NT2/D1 (cell line): Measurements from ENCODE around the gene TMEM131L.

Experiments
- DNase-seq: peaks from one replicate; pipeline ENCODE4 v3.0.0-alpha.2; 2011; ENCODE audit warnings: low read depth, low spot score
- H3K27me3 ChIP-seq: 2 replicates; pipeline ENCODE4 v1.6.0; 2011; ENCODE audit warnings: mild to moderate bottlenecking; ENCODE audit not compliant: insufficient read length, insufficient read depth
- H3K36me3 ChIP-seq: 2 replicates; pipeline ENCODE4 v1.6.1; 2011; ENCODE audit warnings: mild to moderate bottlenecking, low read length, mixed read lengths; ENCODE audit not compliant: insufficient read depth, insufficient read length
- H3K4me1 ChIP-seq: 2 replicates; pipeline ENCODE4 v1.5.1; 2011; ENCODE audit not compliant: insufficient read depth, insufficient read length
- H3K4me3 ChIP-seq: 2 replicates; pipeline ENCODE4 v1.5.1; 2011; ENCODE audit warnings: low read depth; ENCODE audit not compliant: insufficient read length
- H3K9ac ChIP-seq: 2 replicates; pipeline ENCODE4 v1.6.0; 2011; ENCODE audit warnings: low read depth; ENCODE audit not compliant: insufficient read length
- H3K9me3 ChIP-seq: 2 replicates; pipeline ENCODE4 v1.5.1; 2011; ENCODE audit warnings: mild to moderate bottlenecking, low read length; ENCODE audit not compliant: insufficient read depth
- SUZ12 ChIP-seq: IDR thresholded peaks from 2 replicates; pipeline ENCODE4 v1.6.1; 2011; ENCODE audit not compliant: insufficient read length, insufficient read depth; ENCODE audit errors: extremely low read depth
- YY1 ChIP-seq: IDR thresholded peaks from 2 replicates; pipeline ENCODE4 v1.6.1; 2011; ENCODE audit not compliant: insufficient read length, insufficient read depth
- ZNF274 ChIP-seq: IDR thresholded peaks from 2 replicates; pipeline ENCODE4 v1.6.1; 2011; ENCODE audit warnings: mild to moderate bottlenecking, low read depth, low read length

TMEM131L gene

DNA sequence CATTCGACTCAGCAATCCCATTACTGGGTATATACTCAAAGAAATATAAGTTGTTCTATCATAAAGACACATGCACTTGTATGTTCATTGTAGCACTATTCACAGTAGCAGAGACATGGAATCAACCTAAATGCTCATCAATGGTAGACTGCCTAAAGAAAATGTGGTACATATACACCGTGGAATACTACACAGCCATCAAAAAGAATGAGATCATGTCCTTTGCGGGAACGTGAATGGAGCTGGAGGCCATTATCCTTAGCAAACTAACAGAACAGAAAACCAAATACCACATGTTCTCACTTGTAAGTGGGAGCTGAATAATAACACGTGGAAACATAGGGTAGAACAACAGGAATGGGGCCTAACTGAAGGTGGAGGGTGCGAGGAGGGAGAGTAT, 44.9 kb downstream of the TMEM131L start:
- no peak for DNase-seq
- no peak overlapping the region for H3K9ac ChIP-seq
- peaks cover 3% of the 10 kb centered on the region for H3K36me3 ChIP-seq
- no peaks in the 10 kb centered on the region for H3K27me3 ChIP-seq
- no peak overlapping the region for H3K4me3 ChIP-seq
- H3K4me1 ChIP-seq: no peaks in the 10 kb centered on the region
- peaks cover 7% of the 10 kb centered on the region; the same call in 1 of the 2 replicates for H3K9me3 ChIP-seq
- no peak for TF ChIP-seq SUZ12
- no peak for TF ChIP-seq YY1
- no peak for TF ChIP-seq ZNF274

DNA sequence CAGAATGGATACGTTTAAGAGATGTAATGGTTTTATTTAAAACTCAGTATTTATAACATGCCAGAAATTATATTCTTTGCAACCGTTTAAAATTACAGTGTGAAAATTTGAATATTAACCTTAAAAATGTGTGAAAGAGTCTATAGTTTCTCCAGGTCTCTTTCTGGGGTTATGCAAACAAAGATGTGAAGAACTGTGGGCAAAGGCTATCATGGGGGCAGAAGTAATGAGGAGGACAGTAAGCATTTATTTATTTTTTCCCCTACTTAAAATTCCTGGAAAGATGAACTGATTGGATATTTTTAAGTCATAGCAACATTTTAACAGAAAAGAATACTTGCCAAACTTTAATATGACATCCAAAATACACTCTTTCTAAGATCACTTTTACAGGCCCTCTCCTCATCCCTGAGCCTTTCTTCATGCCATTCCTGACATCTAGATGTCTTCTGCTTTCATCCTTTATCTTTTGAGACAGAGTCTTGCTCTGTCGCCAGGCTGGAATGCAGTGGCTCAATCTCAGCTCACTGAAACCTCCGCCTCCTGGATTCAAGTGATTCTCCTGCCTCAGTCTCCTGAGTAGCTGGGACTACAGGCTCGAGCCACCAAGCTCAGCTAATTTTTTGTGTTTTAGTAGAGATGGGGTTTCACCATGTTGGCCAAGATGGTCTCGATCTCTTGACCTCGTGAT, 46.1 kb downstream of the TMEM131L start:
- Histone ChIP-seq H3K27me3 (no peaks in the 10 kb centered on the region), H3K9me3 (peaks cover 7% of the 10 kb centered on the region; the same call in 1 of the 2 replicates), H3K4me3 (no peak overlapping the region), H3K4me1 (no peaks in the 10 kb centered on the region), H3K9ac (no peak overlapping the region), H3K36me3 (peaks cover 3% of the 10 kb centered on the region)
- TF ChIP-seq YY1 (no peak), SUZ12 (no peak), ZNF274 (no peak)
- no peak for DNase-seq

DNA sequence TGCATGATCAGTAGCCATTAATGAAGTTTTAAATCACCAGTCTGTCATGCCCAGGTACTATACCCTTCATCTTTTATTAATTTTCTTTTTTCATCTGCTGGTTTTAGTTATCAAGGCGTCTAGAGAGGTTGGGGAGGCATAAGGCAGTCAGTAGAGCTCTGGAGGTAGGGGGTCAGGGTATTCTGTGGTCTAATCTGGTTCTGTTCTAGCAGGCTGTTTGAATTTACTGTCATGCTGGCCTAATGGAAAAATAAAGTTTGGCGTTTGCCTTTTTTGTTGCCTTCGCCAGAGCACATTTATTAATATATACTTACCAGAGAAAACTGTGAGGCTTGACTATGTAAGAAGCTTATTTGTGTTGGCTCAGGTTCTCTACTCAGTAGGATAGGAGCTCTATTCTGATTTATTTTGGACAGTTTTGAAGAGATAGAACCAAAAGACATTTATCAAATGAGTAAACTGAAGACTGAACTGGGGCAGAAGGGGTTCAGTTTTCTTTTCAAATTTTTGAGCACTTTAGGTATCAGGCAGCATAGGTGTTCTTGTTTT, 46.9 kb downstream of the TMEM131L start:
- Histone ChIP-seq H3K9ac (no peak overlapping the region), H3K4me1 (no peaks in the 10 kb centered on the region), H3K36me3 (no peaks in the 10 kb centered on the region), H3K27me3 (no peaks in the 10 kb centered on the region), H3K9me3 (peaks cover 7% of the 10 kb centered on the region; the same call in 1 of the 2 replicates), H3K4me3 (no peak overlapping the region)
- no peak for DNase-seq
- no peak for TF ChIP-seq SUZ12
- no peak for TF ChIP-seq YY1

DNA sequence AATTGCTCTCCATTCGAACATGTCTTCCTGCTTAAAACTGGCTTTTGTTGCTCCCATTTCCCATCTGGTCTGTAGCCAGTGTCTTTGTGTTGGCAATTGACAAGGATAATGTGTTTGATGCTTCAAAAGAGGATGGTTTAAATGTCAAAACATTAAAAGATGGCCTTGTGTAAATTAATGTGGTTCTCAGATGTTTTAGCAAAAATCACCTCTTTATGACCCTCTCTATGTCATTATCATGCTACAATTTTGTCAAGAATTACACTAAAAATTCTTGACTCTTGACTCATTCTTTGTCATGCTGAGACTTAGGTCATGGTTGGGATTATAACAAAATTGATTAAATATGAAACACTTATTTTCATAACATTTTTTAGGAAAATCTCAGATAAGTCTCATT, 47.4 kb downstream of the TMEM131L start:
- Histone ChIP-seq H3K4me1 (no peaks in the 10 kb centered on the region), H3K9me3 (peaks cover 7% of the 10 kb centered on the region; the same call in 1 of the 2 replicates), H3K9ac (no peak overlapping the region), H3K36me3 (no peaks in the 10 kb centered on the region), H3K27me3 (no peaks in the 10 kb centered on the region), H3K4me3 (no peak overlapping the region)
- DNase-seq: no peak
- TF ChIP-seq SUZ12: no peak
- TF ChIP-seq ZNF274: no peak
- TF ChIP-seq YY1: no peak

DNA sequence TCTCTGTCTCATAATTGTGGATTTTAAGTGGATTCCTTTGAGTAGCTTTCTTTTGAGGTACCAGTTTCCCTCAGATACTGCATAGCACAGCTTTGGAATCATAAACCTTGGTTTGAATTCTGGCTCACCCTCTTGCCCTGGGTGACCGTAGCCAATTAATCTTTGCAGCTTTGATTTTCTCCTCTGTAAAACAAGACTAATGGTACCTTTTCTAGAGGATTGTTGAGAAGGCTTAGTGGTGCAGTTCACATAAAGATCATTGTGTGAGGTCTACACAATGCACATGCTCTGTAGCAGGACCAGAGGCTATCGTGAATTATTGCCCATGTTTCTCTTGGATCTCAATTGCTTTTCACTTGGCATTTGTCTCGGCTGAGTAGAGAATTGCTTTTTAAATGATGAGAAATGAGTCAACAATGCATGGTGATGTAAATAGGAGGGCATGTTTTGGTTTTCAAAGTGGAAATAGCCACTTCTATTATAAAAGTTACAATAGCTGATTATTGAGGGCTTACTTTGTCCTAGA, 47.9 kb downstream of the TMEM131L start:
- Histone ChIP-seq H3K36me3 (no peaks in the 10 kb centered on the region), H3K9me3 (peaks cover 7% of the 10 kb centered on the region; the same call in 1 of the 2 replicates), H3K9ac (no peak overlapping the region), H3K27me3 (no peaks in the 10 kb centered on the region), H3K4me3 (no peak overlapping the region), H3K4me1 (peaks cover 2% of the 10 kb centered on the region)
- DNase-seq: no peak
- TF ChIP-seq ZNF274: no peak
- no peak for TF ChIP-seq YY1
- no peak for TF ChIP-seq SUZ12

DNA sequence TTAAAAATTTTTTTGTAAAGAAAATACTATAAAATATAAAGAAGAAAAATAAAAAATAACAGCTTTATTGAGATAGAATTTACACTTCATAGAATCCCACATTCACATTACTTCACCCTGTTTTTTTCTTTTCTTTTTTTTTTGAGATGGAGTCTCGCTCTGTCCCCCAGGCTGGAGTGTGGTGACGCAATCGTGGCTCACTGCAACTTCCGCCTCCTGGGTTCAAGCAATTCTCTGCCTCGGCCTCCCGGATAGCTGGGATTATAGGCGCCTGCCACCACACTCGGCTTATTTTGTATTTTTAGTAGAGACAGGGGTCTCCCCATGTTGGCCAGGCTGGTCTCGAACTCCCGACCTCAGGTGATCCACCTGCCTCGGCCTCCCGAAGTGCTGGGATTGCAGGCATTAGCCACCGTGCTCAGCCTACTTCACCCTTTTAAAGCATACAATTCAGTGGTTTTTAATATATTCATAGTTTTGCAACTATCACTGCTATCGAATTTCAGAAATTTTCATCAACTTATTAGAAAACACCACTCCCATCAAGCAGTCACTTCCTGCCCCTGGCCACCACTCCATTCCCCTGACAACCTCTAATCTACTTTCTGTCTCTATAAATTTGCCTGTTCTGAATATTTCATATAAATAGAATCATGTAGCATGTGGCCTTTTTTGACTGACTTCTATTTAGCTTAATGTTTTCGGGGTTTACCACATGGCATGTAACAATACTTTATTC, 48.7 kb downstream of the TMEM131L start:
- TF ChIP-seq ZNF274: no peak
- no peak for TF ChIP-seq YY1
- no peak for TF ChIP-seq SUZ12
- no peak overlapping the region for H3K9ac ChIP-seq
- peaks cover 2% of the 10 kb centered on the region for H3K4me1 ChIP-seq
- H3K4me3 ChIP-seq: no peak overlapping the region
- H3K9me3 ChIP-seq: peaks cover 7% of the 10 kb centered on the region; the same call in 1 of the 2 replicates
- DNase-seq: no peak
- no peaks in the 10 kb centered on the region for H3K27me3 ChIP-seq
- no peaks in the 10 kb centered on the region for H3K36me3 ChIP-seq

DNA sequence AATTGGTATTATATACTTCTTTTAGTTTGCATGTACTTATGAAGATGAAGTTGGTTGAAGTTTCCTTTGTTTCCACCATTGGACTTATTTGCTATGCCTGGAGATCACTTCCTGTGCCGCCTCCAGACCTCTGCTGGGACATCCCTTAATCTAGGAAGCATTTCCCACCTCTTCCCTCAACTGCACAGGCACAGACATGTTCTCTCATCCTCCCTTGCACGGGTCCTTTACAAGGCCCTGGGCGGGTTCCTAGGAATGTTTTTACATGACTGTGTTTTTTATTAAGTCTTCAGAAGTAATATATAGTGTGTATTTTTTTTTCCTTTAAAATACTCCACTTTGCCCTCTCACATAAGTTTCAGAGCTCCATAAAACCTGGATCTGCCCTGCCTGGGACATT, 51.0 kb downstream of the TMEM131L start:
- Histone ChIP-seq H3K36me3 (no peaks in the 10 kb centered on the region), H3K4me3 (no peak overlapping the region), H3K9ac (no peak overlapping the region), H3K4me1 (peaks cover 2% of the 10 kb centered on the region), H3K9me3 (no peaks in the 10 kb centered on the region), H3K27me3 (no peaks in the 10 kb centered on the region)
- TF ChIP-seq ZNF274 (no peak), YY1 (no peak), SUZ12 (no peak)
- DNase-seq: no peak
